HG03460 (cell line): ENCODE measurements around the gene FKBP9.
"Not testable (repeated sequence)": the region's sequence is repeated elsewhere in the genome, so short reads cannot be mapped to it uniquely, and the experiment has no call there.

Experiments
- ATAC-seq: cut with Tn5 transposase; IDR thresholded peaks from one replicate; pipeline ENCODE4 v1.9.1; 2021; ENCODE audit not compliant: unreplicated experiment

Gene FKBP9, protein sequence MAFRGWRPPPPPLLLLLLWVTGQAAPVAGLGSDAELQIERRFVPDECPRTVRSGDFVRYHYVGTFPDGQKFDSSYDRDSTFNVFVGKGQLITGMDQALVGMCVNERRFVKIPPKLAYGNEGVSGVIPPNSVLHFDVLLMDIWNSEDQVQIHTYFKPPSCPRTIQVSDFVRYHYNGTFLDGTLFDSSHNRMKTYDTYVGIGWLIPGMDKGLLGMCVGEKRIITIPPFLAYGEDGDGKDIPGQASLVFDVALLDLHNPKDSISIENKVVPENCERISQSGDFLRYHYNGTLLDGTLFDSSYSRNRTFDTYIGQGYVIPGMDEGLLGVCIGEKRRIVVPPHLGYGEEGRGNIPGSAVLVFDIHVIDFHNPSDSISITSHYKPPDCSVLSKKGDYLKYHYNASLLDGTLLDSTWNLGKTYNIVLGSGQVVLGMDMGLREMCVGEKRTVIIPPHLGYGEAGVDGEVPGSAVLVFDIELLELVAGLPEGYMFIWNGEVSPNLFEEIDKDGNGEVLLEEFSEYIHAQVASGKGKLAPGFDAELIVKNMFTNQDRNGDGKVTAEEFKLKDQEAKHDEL

DNA sequence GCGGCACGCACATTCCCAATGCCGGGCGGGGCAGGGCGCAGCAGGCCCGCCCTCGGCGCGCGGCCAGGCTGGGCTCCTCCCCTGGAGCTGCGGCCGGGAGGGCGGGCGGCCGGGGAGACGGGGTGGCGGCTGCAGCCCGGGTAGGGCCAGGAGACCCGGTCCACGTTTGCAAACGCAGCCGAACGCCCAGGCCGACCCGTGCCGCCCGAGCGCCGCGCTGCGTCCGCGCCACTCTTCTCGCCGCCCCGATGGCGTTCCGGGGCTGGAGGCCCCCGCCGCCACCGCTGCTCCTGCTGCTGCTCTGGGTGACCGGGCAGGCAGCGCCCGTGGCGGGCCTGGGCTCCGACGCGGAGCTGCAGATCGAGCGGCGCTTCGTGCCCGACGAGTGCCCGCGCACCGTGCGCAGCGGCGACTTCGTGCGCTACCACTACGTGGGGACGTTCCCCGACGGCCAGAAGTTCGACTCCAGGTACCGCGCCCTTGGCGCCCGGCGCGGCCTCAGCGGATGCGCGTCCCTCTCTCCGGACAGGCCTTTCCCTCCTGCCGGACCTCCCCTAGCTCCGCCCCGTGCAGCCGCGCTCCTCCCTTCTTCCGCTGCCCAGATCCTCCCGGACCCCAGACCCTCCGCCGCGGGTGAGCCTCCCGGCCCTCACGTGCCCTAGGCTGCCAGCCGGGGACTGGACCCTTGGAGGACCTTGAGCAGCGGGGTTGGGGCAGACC lies at the start of gene FKBP9:
TSS of gene FKBP9 (plus strand) at position 115 of the 720 bp plus-strand sequence. CDS start at position 249, 134 bp downstream.
- ATAC-seq: peak; percentile 77

DNA sequence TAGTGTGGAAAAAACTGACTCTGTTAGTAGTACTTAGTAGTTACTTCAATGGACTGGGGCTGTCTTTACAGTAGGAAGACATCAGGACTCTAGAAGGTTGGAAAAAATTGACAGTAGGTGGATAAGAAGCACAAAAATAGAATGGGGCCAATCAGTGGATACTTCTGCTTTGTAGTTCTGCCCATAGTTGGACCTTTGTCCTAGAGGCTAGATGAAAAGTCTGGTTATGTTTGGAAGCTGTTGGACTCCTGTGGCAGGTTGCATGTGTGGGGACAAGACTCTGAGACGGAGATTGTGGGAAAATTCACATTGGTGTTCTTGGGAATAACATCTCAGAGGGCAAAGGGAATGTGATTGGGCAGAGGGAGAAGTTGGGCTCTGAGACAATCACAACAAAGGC lies 47.0 kb upstream of the FKBP9 start:
- ATAC-seq: no peak

DNA sequence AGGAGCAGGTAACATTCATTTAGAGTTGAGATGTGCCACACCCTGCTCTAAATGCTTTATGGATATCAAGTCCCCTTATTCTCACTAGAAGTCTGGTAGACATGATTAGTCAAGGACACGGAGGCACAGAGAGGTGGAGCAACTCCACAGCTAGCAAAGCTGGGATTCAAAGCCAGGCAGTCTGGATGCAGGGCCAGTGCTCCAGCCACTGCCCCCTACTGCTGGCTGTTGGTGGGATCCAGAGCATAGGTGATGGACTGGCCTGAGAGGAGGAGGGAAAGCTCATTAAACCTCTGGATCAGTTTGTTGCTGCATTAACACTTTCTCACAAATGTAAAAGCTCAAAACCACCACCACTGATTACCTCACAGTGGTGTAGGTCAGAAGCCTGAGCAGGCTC lies 43.1 kb upstream of the FKBP9 start:
- no peak for ATAC-seq

DNA sequence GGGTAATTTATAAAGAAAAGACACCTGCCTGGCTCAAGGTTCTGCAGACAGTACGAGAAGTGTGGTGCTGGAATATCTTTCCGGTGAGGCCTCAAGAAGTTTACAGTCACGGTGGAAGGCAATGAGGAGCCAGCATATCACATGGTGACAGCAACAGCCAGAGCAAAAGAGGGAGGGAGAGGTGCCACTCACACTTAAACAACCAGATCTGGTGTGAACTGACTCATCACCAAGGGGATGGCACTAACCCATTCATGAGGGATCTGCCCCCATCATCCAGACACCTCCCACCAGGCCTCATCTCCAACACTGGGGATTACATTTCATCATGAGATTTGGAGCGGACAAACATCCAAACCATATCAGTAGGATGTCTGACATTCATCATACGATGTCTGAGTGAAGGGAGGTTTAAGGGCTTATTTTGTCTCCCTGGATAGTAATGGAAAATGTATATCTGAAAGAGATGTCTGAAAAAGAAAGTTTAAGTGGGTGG lies 42.2 kb upstream of the FKBP9 start:
- ATAC-seq: no peak

DNA sequence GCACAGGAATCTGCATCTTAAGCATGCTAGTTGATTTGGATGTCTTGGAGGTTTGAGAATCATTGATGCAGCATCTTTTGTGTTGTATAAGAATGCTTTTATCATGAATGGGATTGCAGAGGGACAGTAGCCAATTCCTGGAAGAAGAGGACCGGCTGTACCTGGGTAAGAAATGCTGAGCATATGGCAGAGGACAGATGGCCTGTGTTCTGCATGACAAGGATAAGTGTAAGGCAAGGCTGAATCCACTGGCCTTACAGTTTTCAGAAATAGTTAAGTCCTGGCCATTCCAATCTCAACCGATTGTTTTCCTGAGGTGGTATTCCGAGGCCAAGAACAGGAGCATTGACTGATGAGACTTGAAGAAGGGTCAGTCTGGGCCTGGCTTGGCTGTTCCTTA lies 41.2 kb upstream of the FKBP9 start:
- ATAC-seq: no peak

DNA sequence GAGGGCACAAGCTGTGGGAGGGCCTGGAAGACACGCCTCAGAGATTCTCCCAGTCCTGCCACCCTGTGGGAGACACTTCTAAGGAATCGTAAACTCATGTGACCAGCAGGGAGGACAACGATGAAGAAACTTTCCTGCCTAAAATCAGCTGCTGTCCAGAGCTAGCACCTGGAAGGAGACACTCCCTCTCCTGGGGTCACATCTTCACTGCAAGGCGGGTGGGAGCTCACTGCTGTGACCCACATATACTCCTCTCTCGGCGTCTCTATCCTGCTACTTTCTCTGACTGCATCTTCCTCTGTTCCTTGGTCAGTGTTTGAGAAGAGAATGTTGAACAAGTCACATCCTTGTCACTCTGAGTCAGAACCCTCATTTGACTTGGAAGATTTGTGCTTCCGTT lies 40.2 kb upstream of the FKBP9 start:
- not testable (repeated sequence) for ATAC-seq

DNA sequence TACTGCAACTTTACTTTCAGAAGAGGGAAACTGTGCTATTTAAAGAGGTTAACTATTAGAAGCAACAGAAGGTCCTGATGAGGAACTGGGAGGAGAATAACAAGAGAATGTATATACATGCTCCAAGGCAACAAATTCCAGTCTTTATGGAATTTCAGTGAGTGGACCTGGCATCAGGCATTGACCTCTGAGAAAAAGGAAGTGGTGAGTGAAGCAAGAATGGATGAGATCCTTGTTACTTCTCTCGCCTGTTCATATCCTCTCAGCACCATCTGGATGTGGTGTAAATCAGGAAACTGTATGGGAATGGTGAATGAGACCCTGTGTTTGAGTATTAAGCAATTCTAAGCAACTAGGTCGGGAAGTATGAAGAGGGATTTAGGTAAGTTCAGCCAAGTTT lies 35.3 kb upstream of the FKBP9 start:
- ATAC-seq: no peak

DNA sequence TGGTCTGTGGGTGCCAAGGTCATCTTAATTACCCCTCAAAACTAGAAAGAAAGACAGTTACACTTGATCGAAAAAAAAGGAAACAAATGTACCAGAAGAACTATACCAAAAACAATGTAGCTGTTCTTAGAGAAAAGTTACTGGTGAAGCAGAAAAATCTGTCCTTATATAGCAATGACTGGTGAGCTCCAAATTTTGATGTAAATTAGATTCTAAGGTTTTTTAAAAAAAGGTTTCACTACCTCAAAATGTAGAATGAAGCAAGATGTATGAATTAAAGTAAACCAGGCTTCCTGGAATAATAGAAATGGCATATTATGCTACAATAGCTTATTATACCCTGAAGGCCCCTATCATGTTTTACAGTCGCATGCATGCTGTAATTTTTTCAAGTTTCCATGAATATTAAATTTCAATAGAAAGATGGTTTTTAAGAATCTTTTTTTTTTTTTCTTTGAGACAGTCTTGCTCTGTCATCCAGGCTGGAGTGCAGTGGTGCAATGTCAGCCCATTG lies 28.4 kb upstream of the FKBP9 start:
- ATAC-seq: no peak

DNA sequence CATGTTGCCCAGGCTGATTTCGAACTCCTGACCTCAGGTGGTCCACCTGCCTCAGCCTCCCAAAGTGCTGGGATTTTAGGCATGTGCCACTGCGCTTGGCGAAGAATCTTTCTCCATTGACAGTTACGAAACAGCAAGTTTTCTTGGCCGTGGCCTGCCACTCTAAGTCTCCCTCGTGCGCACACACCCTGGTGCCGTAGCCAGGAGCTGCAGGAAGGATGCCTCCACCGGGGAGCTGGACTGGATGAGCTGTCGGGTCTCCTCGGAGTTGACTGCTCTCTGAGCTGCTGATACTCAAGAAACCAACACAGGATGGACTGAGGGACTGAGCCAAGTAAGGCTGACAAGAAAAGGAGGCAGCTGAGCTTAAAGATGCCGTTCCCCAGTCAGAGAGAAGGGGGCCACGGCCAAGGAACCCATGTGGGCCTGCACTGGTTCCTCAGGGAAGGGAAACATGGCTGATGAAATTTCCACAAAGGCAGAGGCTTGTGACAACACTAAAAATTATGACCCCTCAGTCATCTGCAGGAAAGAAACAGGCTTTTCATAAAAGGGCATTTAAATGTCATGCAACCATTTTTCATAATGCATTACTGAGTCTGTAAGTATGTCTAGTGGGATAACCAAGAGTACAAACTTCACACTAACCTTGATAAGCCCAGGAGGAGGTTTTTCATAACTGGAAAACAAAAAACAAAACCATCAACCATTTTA lies 27.7 kb upstream of the FKBP9 start:
- ATAC-seq: no peak

DNA sequence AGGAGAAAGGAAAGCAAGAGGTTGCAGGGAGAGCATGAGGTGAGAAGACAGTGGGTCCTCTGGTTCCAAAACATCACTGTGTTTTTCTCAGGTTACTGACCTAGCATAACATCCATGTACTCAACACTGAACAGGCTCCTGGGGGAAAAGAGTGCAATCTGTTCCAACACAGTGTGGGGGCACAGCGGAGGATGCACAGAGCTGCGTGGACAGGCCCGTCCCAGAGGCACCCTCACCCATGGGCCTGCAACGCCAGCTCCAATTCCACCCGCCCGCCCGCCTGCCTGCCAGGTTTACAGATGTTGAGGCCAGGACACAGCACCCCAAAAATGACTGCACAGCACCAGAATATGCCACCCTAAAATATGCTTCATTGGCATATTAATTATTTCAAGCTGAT lies 26.9 kb upstream of the FKBP9 start:
- no peak for ATAC-seq

DNA sequence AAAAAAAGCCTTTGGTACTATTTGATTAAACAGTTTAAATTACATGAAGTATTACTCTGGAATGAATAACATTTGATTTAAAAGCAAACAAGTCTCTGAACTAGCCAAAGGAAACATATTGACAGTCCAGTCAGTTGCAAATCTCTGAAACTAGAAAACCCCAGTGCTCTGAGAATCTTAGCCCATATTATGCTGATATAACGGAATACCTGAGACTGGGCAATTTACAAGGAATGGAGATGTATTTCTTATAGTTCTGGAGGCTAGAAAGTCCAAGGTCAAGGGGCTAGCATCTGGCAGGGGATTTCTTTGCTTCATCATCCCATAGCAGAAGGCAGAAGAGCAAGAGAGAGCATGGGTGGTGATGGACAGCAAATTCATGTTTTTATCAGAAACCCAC lies 21.7 kb upstream of the FKBP9 start:
- ATAC-seq: no peak

DNA sequence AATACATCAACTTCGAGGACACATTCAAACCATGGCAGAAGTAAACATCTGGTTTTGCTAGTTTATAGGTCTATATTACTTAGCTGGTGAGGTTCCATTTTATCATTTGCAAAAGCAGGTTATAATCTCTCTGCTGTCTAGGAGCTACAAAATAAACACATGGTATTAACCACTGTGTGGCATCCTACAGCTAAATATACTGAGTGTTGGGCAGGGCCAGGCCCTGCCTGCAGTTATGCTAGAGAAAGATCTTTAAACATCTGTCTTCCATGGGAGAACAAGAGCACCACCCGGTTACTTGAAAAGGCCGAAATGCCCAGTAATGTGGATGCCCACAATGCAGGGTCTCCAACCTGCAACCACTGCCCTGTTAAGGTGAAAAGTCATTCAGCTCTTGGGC lies 20.6 kb upstream of the FKBP9 start:
- ATAC-seq: no peak

DNA sequence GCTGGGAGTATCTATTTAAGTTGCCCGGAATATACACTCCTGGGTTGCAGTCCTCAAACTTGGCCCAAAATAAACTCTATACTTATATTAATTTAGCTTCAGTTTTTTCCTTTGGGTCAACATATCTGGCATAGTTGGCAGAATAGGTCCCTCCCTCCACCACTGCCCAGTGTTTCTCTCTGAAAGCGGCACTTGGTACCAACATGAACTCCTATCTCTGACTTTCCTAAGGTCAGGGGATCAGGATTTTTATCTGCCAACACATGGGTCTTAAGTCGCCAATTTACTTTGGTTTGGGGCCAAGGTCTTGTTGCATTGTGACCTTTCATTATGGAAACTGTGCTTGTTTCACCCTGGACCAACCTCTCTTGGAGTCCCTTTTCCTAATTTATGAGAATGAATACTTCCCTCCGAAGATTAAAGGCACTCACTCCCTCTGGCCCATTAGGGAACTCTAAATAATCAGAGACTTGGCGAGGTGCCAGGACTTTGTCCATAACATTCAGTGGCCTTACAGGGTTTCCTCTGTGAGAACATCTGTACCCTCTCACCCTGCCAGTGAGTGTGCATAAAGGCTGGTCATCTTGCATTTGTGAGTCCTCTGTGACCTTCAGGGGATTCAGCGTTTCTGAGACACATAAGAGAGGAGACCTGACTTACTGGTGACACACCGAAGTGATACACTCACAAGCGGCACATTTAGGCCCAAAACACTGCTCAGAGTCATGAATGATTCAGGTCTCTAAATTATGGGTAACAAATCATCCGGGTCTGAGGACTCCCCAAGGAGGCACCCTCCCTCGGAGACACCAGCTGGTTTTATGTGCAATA lies 19.7 kb upstream of the FKBP9 start:
- ATAC-seq: no peak

DNA sequence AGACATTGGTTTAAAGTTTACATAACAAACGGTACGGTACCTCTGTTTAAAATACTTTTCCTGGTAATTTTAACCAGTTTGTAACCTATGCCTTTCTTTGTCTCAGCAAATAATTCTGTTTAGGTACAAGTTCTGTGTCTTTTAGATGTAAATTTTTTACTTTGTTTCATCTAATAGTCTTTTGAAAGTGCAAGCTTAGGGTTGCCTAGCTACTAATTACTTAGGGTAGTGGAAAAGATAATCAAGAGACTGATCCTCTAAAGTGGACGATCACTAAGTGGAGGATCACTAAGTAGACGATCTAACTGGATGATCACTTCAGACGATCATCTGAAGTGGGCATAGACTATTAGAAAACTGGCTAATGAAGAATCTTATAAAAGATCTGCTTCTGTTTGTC lies 16.1 kb upstream of the FKBP9 start:
- no peak for ATAC-seq

DNA sequence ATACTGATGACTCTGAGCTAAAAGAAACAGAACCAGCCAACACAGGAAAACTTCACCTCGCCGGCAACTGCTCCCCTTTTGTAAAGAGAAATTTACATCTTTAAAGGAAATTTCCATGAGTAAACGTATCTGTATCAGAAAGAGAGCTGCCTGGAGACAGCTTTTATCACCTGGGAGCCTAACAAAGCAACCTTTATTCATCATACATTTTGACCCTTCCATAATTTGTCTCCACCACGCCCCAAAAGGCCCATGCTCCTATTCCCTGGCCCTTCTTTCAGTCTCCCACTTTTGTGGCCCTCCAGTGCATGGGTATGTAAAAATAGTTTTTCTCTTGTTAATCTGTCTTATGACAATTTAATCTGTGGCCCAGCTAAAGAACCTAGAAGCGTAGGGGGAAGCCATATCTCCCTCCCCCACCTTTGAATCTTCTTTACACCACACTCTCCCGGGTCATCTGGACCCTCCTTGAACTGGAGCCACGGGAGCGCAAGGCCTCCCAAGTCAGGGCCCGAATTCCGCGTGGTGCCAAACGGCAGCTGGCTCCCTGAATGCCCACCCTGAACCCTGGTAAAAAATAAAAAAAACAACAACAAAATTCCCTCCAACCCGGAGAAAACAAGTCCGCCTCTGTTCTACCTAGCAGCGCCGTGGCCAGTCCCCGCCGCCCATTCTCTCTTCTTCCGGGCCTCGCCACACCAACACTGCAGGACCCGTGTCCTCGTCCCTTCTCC lies 15.4 kb upstream of the FKBP9 start:
- ATAC-seq: peak; percentile 9

DNA sequence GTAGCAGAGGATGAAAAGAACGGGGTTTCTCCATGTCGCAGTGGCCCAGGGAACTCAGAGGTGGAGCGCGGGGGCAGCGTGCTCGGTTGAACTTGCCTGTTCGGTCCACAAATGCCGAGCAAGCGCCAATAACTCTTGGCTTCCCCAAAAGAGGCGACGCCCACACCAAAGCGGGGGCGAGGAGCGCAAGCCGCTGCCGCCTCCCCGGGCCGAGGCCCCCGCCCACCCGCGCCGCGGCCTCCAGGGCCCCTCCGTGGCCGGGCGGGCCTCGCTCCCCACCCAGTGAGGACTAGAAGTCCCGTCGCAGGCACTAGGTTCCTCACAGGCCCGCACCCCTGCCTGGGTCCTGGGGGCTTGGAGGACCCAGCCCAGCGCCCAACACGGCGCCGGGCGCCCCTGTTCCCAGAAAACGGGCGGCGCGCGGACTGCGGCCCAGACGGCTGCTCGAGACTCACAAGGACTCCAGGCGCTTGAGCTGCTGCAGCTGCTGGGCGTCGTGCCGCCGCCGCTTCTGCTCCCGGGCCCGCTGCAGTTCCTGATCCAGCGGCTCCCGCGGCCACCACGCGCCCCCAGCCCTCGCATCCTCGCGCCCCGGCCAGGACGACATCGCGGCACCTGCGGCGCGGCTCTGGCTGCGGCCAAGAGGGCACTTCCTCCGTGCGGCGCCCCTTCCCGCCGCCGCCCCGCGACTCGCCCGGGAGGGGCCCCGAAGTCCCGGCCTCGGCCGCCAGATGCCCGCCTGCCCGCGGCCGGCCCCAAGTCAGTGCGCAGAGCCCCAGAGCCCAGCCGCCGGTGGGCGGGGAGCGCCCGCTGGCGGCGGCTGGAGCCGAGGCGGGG lies 14.6 kb upstream of the FKBP9 start:
- peak; percentile 82 for ATAC-seq

DNA sequence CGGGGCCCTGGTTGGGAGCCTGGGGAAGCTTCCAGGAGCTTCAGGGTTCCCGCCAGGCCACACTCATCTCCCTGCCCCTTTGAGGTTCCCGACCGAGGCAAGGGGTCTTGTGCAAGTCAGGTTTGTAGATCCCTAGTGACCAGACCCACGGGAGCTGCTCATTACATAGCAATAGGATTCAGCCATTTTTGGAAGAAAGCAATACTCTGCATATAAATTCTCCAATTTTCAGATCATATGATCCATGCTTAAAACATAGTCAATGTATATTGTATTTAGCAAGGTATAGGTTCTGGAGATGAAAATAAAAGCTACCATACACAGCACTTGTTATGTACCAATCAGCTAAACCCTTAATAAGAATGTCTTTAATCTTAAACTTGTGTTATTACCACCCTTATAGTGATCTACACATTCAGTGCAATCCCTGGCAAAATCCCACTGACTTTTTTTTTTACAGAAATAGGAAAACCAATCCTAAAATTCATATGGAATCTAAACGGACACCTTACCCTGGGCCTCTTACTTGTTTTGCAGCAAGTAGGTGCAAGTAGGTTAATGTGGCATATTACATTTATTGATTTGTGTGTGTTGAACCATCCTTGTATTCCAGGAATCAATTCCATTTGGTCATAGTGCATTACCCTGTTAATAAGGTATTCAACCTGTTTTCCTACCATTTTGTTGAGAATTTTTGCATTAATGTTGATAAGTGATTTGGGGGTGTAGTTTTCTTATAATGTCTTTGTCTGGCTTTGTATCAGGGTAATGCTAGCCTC lies 13.8 kb upstream of the FKBP9 start:
- peak; percentile 12 for ATAC-seq

DNA sequence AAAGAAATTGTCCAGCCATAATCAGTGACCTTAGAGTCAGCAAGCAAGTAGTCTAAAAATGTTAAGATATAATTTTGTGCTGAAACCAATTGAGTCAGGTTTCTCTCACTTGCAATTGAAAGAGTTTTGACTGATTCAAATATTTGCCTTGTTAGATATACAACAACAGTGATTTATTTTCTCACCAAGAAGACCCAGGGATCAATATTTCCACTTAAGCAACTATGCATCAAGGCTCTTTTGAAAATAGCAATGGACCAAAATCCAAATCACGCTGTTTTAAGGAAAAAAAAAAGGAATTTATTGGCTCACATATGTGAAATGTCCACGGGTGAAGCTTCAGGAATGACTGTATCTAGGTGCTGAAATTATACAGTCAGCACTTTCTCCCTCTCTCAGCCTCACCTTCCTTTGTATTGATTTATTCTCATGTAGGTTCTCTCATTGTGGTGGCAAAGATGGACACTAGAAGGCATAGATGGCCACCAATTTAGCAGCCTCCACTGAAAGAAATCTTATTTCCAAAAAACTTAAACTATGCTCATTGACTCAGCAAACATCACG lies 9.7 kb upstream of the FKBP9 start:
- no peak for ATAC-seq
